HepG2 (cell line): ENCODE data around the gene SYS1. TPM values are rescaled to one million over a fixed set of nuclear protein-coding genes. Genes with fewer than 3 reads are reported as not detected.

Experiments
- BCL6 ChIP-seq: IDR thresholded peaks from 2 replicates; pipeline ENCODE4 v1.6.1; 2016; ENCODE audit warnings: missing genetic modification reagents, missing compliant biosample characterization
- CEBPG ChIP-seq: IDR thresholded peaks from 2 replicates; pipeline ENCODE4 v1.6.1; 2016
- HOXA7 ChIP-seq: sonication (generic); formaldehyde crosslinking; IDR thresholded peaks from 2 replicates; pipeline ENCODE4 v1.8.1; 2022; ENCODE audit warnings: mild to moderate bottlenecking, missing genetic modification reagents, moderate library complexity
- PAF1 ChIP-seq: IDR thresholded peaks from 2 replicates; pipeline ENCODE4 v1.6.1; 2016; ENCODE audit warnings: missing genetic modification reagents, missing compliant biosample characterization
- RAD21 ChIP-seq: fragments of 450-650 bp; formaldehyde crosslinking; IDR thresholded peaks from 2 replicates; pipeline ENCODE4 v1.5.0; 2020; ENCODE audit warnings: mild to moderate bottlenecking
- SIN3B ChIP-seq: fragments of 150-350 bp; IDR thresholded peaks from 2 replicates; pipeline ENCODE4 v1.6.1; 2014; ENCODE audit warnings: low read length
- TAF1 ChIP-seq: sonication (generic); formaldehyde crosslinking; IDR thresholded peaks from 2 replicates; pipeline ENCODE4 v1.4.0; 2020; ENCODE audit warnings: missing genetic modification reagents
- TBX3 ChIP-seq: fragments of 450-650 bp; IDR thresholded peaks from 2 replicates; pipeline ENCODE4 v1.6.1; 2017; ENCODE audit warnings: antibody characterized with exemption, mild to moderate bottlenecking, inconsistent platforms, borderline replicate concordance
- ZC3H4 ChIP-seq: sonication (generic); formaldehyde crosslinking; IDR thresholded peaks from 2 replicates; pipeline ENCODE4 v1.4.0; 2020; ENCODE audit warnings: missing genetic modification reagents, borderline replicate concordance
- ZFP62 ChIP-seq: sonication (generic); formaldehyde crosslinking; IDR thresholded peaks from 2 replicates; pipeline ENCODE4 v1.4.0; 2020; ENCODE audit warnings: missing genetic modification reagents
- ZNF383 ChIP-seq: sonication (generic); formaldehyde crosslinking; IDR thresholded peaks from 2 replicates; pipeline ENCODE4 v1.4.0; 2020; ENCODE audit warnings: missing genetic modification reagents, mild to moderate bottlenecking, borderline replicate concordance
- ZNF7 ChIP-seq: IDR thresholded peaks from 2 replicates; pipeline ENCODE4 v1.6.1; 2016; ENCODE audit warnings: missing biosample characterization, missing genetic modification reagents
- ZNF782 ChIP-seq: sonication (generic); formaldehyde crosslinking; IDR thresholded peaks from 2 replicates; pipeline ENCODE4 v1.4.0; 2020; ENCODE audit warnings: missing genetic modification reagents, mild to moderate bottlenecking, borderline replicate concordance
- ZNF839 ChIP-seq: sonication (generic); formaldehyde crosslinking; IDR thresholded peaks from 2 replicates; pipeline ENCODE4 v1.4.0; 2020; ENCODE audit warnings: missing genetic modification reagents, mild to moderate bottlenecking, borderline replicate concordance
- polyA plus RNA-seq, 8 experiments: library from polyadenylated mRNA; depleted of rRNA in 3 of 8; stranded (reverse) in 7 of 8; unstranded in 1 of 8; fragments of >200 nt; fragmentation: Illumina TruSeq in 4 of 8; extraction: Trizol in 4 of 8; gene quantifications; 2 replicates each; pipeline versions ENCODE4 v1.2.1 to v1.2.3, GENCODE V29; 2011 to 2016; ENCODE audit warnings: low read depth in 4 of 8, missing spikeins in 1 of 8, mixed read lengths in 1 of 8; ENCODE audit not compliant: insufficient read depth in 1 of 8
- total RNA-seq, 5 experiments: library from RNA; depleted of rRNA; stranded (reverse); fragments of >200 nt; fragmentation: Illumina TruSeq; extraction: Trizol; gene quantifications; 2 replicates each; pipeline ENCODE4 v1.2.3, GENCODE V29; 2016; ENCODE audit warnings: low read depth in 1 of 5
- TF ChIP-seq, protein P1 (sequence below): sonication (generic); formaldehyde crosslinking; IDR thresholded peaks from 2 replicates; pipeline ENCODE4 v1.5.1; 2020; ENCODE audit warnings: mild to moderate bottlenecking, missing genetic modification reagents, moderate library complexity
- TF ChIP-seq, protein P2 (sequence below): sonication (generic); formaldehyde crosslinking; IDR thresholded peaks from 2 replicates; pipeline ENCODE4 v1.8.1; 2023; ENCODE audit warnings: mild to moderate bottlenecking, inconsistent platforms, moderate library complexity, missing genetic modification reagents, borderline replicate concordance
- TF ChIP-seq, protein P3 (sequence below): IDR thresholded peaks from 2 replicates; pipeline ENCODE4 v1.6.1; 2012; ENCODE audit warnings: low read depth, low read length, improper control_type of control experiment
- TF ChIP-seq, protein P4 (sequence below): IDR thresholded peaks from 2 replicates; pipeline ENCODE4 v1.6.1; 2016; ENCODE audit warnings: missing biosample characterization, missing genetic modification reagents, low read depth
- TF ChIP-seq, protein P5 (sequence below): sonication (generic); formaldehyde crosslinking; IDR thresholded peaks from 2 replicates; pipeline ENCODE4 v1.9.0; 2021; ENCODE audit warnings: missing genetic modification reagents, mild to moderate bottlenecking, borderline replicate concordance
- TF ChIP-seq, protein P6 (sequence below): sonication (generic); formaldehyde crosslinking; conservative IDR thresholded peaks from 2 replicates; pipeline ENCODE4 v1.4.0; 2020; ENCODE audit warnings: missing genetic modification reagents

The SYS1 gene
- total and polyA plus RNA-seq, 2 of the 13 experiments (the other 11 are each of a cell fraction or from before 2014, with no cell fraction given) = 38.3 to 65.6 TPM

DNA sequence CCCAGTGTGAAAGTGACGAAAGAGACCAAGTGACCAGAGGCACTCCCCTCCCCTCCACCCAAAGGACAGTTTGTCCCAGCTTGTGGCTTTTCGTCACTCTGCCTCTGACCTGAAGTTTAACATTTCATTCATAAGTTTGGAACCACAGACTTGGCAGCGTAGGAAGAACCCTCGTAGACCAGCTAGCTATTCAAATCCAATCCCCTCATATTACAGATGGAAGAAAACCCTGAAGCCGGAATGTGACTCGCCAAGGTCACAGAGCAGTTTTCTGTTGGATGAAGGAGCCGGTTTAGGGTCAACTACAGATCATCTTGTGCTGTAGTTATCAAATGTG lies 3.9 kb upstream of the SYS1 start (continued):
- TF ChIP-seq, protein P1, sequence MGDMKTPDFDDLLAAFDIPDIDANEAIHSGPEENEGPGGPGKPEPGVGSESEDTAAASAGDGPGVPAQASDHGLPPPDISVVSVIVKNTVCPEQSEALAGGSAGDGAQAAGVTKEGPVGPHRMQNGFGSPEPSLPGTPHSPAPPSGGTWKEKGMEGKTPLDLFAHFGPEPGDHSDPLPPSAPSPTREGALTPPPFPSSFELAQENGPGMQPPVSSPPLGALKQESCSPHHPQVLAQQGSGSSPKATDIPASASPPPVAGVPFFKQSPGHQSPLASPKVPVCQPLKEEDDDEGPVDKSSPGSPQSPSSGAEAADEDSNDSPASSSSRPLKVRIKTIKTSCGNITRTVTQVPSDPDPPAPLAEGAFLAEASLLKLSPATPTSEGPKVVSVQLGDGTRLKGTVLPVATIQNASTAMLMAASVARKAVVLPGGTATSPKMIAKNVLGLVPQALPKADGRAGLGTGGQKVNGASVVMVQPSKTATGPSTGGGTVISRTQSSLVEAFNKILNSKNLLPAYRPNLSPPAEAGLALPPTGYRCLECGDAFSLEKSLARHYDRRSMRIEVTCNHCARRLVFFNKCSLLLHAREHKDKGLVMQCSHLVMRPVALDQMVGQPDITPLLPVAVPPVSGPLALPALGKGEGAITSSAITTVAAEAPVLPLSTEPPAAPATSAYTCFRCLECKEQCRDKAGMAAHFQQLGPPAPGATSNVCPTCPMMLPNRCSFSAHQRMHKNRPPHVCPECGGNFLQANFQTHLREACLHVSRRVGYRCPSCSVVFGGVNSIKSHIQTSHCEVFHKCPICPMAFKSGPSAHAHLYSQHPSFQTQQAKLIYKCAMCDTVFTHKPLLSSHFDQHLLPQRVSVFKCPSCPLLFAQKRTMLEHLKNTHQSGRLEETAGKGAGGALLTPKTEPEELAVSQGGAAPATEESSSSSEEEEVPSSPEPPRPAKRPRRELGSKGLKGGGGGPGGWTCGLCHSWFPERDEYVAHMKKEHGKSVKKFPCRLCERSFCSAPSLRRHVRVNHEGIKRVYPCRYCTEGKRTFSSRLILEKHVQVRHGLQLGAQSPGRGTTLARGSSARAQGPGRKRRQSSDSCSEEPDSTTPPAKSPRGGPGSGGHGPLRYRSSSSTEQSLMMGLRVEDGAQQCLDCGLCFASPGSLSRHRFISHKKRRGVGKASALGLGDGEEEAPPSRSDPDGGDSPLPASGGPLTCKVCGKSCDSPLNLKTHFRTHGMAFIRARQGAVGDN = no peak
- TF ChIP-seq, protein P2, sequence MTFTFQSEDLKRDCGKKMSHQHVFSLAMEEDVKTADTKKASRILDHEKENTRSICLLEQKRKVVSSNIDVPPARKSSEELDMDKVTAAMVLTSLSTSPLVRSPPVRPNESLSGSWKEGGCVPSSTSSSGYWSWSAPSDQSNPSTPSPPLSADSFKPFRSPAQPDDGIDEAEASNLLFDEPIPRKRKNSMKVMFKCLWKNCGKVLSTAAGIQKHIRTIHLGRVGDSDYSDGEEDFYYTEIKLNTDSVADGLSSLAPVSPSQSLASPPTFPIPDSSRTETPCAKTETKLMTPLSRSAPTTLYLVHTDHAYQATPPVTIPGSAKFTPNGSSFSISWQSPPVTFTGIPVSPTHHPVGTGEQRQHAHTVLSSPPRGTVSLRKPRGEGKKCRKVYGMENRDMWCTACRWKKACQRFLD (CRISPR knock-in tag) = no peak
- TF ChIP-seq, protein P3, sequence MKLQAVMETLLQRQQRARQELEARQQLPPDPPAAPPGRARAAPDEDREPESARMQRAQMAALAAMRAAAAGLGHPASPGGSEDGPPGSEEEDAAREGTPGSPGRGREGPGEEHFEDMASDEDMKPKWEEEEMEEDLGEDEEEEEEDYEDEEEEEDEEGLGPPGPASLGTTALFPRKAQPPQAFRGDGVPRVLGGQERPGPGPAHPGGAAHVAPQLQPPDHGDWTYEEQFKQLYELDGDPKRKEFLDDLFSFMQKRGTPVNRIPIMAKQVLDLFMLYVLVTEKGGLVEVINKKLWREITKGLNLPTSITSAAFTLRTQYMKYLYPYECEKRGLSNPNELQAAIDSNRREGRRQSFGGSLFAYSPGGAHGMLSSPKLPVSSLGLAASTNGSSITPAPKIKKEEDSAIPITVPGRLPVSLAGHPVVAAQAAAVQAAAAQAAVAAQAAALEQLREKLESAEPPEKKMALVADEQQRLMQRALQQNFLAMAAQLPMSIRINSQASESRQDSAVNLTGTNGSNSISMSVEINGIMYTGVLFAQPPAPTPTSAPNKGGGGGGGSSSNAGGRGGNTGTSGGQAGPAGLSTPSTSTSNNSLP = no peak; the same call in 1 of the 2 replicates
- no peak for TF ChIP-seq RAD21 (CRISPR knock-in tag)
- no peak for TF ChIP-seq TAF1 (CRISPR knock-in tag)
- no peak for TF ChIP-seq ZC3H4 (CRISPR knock-in tag)
- 0 out of 2 replicates have a peak, but pooled peaks have one; percentile 48 for TF ChIP-seq ZFP62
- no peak for TF ChIP-seq PAF1
- TF ChIP-seq SIN3B = no peak
- no peak for TF ChIP-seq HOXA7 (CRISPR knock-in tag)
- TF ChIP-seq, protein P4, sequence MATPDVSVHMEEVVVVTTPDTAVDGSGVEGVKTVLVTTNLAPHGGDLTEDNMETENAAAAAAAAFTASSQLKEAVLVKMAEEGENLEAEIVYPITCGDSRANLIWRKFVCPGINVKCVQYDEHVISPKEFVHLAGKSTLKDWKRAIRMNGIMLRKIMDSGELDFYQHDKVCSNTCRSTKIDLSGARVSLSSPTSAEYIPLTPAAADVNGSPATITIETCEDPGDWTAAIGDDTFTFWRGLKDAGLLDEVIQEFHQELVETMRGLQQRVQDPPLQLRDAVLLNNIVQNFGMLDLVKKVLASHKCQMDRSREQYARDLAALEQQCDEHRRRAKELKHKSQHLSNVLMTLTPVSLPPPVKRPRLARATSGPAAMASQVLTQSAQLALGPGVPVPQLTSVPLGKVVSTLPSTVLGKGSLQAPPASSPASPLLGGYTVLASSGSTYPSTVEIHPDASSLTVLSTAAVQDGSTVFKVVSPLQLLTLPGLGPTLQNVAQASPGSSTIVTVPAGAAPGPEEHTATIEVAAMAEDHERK (CRISPR knock-in tag) = no peak
- no peak for TF ChIP-seq ZNF7
- TF ChIP-seq CEBPG = peak; percentile 58; the same call in 1 of the 2 replicates
- TF ChIP-seq BCL6 (CRISPR knock-in tag) = no peak
- no peak for TF ChIP-seq TBX3
- no peak for TF ChIP-seq ZNF383 (CRISPR knock-in tag)
- TF ChIP-seq, protein P5, sequence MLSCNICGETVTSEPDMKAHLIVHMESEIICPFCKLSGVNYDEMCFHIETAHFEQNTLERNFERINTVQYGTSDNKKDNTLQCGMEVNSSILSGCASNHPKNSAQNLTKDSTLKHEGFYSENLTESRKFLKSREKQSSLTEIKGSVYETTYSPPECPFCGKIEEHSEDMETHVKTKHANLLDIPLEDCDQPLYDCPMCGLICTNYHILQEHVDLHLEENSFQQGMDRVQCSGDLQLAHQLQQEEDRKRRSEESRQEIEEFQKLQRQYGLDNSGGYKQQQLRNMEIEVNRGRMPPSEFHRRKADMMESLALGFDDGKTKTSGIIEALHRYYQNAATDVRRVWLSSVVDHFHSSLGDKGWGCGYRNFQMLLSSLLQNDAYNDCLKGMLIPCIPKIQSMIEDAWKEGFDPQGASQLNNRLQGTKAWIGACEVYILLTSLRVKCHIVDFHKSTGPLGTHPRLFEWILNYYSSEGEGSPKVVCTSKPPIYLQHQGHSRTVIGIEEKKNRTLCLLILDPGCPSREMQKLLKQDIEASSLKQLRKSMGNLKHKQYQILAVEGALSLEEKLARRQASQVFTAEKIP = no peak
- no peak for TF ChIP-seq ZNF839 (CRISPR knock-in tag)
- TF ChIP-seq, protein P6, sequence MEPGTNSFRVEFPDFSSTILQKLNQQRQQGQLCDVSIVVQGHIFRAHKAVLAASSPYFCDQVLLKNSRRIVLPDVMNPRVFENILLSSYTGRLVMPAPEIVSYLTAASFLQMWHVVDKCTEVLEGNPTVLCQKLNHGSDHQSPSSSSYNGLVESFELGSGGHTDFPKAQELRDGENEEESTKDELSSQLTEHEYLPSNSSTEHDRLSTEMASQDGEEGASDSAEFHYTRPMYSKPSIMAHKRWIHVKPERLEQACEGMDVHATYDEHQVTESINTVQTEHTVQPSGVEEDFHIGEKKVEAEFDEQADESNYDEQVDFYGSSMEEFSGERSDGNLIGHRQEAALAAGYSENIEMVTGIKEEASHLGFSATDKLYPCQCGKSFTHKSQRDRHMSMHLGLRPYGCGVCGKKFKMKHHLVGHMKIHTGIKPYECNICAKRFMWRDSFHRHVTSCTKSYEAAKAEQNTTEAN (CRISPR knock-in tag) = no peak; the same call in 1 of the 2 replicates
- no peak for TF ChIP-seq ZNF782 (CRISPR knock-in tag)
